Right ventricle myocardium superior (tissue), 1 donor: Measurements from ENCODE around the gene GNB2. TPM values are rescaled to one million over a fixed set of nuclear protein-coding genes. Genes with fewer than 3 reads are reported as not detected.
"Not testable (repeated sequence)": the region's sequence is repeated elsewhere in the genome, so short reads cannot be mapped to it uniquely, and the experiment has no call there.

Experiments
- ATAC-seq: fragments of 200-7000 bp; cut with Tn5 transposase; one replicate; pipeline ENCODE4 v1.9.1; 2020; ENCODE audit warnings: mild to moderate bottlenecking; ENCODE audit not compliant: poor library complexity
- DNase-seq: peaks from one replicate; pipeline ENCODE4 v3.0.0-alpha.2; 2020
- intact Hi-C: fragments of 100-400 bp; cut with DNase I; formaldehyde crosslinking; loops from one replicate; pipeline ENCODE4 v1.11.2; 2022
- total RNA-seq: library from RNA; stranded (reverse); fragmentation: NEBNext Ultra II Directional; extraction: Animal tissue kit (Norgen Biotek cat#: 25700); gene quantifications from one replicate; pipeline ENCODE4 v1.2.1, GENCODE V29; 2021
- donor health status: DM: no; HTN: yes; CAD: no; lungs with severe emphysema.

Gene GNB2
- total RNA-seq, 1 donor from 2014 or later = 101 TPM

GRCh38 chr7:100687751-100688300 is 14.3 kb downstream of the GNB2 start:
- intact Hi-C loops = no loop called here
- no peak for ATAC-seq
- DNase-seq = no peak

DNA sequence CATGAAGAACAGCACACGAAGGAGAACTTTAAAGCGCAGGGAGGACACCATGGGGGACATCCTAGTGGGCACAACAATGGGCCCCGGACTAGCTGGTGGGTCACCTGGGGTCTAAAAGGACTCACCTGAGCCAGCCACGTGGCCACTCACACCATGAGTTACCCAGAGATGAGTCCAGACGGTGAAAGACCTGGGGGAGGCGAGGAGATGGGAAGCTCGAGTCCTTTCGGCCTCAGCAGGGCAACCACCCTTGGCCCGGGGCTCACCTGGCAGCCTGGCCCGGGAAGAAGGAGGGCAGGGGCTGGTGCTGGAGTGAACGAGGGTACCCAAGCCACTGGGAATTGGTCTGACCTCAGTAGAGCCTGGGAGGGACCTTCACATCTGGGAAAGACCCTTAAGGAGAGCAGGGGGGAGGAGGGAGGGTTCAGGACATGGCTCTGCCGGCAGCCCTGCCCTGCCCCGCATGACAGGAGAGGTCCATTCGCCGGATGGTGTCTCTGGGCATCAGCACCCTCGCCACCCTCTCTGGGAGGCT is 14.9 kb downstream of the GNB2 start:
- ATAC-seq (no peak), DNase-seq (no peak)
- intact Hi-C loops = no loop called here

DNA sequence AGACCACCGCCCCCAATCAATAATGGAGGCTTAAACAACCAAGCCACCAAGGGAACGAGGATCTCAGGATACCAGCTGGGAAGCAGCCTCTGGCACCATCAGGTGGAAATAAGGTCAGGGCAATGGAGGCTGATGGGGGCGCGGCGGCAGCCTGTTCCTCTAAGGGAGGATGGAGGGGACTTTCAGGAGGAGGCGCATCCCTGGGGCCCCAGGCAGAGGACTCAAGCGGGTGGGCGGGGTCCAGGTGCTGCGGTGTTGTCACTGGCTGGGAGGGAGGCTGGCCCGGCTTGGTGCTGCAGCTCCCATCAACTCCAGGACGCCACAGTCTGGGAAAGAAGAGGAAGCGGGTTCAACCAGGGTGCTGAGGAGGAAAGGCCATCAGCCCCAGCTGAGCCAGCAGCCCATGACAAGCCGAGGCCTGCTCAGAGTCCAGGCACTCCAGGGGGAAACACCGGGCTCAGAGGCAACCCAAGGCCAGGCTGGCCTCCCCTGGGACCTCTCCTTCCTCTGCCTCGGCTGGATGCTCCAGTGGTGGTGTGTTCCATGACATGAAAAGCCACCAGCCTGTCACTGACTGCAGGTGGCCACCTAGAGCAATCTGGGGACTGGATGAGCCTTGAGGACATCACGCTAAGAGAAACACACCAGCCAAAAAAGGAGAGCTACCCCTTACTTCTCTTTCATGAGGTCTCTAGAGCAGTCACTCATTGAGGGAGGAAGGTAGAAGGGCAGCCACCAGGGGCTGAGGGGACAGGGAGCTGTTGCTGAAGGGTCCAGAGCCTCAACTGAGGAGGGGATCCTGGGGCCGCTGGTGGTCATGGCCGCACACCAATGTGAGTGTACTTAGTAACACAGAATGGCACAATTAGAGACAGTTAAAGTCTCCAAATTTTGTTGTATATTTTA is 15.9 kb downstream of the GNB2 start:
- ATAC-seq (no peak), DNase-seq (no peak)
- intact Hi-C loops = loop anchor here (5.0 to 10.0 kb wide), 3 partner anchors 87 to 225 kb away; partner anchors contain the start of genes PCOLCE and SPACDR

DNA sequence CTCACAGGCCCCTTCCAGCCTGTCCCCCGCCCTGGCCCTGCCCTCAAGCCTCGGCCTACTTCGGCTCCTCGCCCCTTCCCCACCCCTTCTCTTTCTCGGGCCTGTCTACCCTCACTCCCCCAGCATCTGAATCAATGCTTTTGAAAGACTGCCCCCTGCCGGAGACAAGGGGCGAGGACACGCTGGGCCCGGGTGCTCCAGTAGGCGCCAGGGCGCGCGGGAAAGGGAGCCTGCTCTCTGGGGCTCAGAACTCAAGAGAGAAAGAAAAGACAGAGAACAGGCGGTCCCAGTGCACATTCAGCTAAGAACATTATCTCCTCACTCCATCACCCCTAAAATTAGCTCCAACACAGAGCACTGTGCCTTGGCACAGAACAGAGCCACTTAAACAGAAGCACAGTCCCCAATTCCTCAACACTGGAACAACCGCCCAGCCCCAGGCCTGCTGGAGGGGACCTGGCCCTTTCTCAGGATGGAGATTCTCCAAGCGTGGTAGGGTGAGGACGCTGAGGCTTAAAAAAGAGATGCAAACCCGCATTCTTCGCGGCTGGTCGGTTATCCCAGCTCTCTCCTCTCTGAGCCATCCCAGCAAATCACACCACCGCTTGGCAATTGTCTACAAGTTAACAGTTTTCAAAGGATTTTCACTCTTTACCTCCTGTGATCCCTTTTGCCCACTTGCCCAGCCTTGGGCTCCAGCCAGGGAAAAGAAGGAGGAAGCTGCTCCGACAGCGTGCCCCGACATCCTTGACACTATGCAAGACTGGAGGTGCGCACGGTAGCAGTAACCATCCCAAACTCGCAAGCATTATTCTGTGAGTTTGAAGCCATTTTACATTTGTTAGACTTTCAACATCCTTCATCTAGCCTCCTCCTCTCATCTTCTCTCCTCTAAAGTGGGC is 18.4 kb downstream of the GNB2 start:
- DNase-seq = peak; percentile 89
- intact Hi-C loops = loop anchor here (5.0 to 10.0 kb wide), 3 partner anchors 90 to 227 kb away; partner anchors contain the start of genes PCOLCE and SPACDR
- ATAC-seq = peak; percentile 85

DNA sequence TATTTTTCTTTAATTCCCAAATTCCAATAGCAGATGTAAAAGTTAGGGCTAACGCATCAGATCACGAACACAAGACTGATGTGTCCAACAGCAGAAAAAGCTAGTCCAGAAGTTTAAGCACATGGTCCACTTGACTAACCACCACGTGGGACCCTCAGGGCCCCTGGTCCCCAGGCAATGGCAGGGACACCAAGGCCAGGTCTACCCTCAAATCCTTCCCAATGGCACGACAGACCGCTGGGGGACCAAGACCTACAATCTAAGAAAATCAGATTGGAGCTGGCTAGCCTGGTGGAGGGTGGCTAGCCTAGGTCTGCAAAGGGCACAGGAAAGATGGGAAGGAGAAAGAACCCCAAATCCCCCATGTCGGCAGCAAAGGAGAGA is 19.0 kb downstream of the GNB2 start:
- no peak for DNase-seq
- intact Hi-C loops = loop anchor here (5.0 to 10.0 kb wide), 3 partner anchors 90 to 228 kb away; partner anchors contain the start of genes PCOLCE and SPACDR
- ATAC-seq = no peak

DNA sequence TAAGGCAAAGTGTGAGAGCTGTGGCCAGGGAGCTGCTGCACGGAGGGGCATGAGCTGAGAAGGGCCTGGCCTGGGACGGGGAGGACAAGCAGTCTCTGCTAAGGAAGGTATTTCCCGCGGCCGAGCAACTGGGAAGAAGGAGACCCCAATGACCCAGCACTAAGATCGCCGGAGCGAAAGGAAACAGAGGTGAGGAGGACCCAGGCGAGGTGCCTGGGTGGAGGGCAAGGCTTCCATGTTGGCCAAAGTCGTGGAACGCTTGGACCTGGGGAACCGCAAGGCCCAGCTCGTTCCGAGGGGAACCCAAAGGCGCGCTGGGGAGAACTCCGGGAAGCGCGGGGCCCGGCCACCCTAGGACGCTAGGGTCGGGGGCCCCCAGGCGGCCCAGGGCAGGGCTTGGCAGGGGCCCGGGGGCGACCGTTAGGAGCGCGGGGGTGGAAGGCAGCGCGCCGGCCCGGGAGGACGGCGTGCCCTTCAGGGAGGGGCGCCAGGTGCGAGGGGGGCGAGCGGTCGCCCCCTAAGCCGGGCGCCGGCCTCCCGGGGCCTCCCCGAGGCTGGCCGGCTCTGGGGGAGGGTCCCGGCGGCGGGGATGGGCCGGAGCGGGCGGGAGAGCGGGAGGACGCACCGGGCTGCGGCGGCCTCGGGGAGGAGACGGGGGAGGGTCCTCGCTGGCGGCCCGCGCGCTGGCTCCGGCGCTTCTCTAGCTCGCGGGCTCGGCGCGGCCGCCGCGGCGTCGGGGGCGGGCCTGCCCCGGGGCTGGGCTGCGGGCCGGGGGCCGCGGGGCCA is 20.0 kb downstream of the GNB2 start:
- ATAC-seq (peak; percentile 1), DNase-seq (no peak)
- intact Hi-C loops = loop anchor here (5.0 to 10.0 kb wide), 3 partner anchors 91 to 229 kb away; partner anchors contain the start of genes PCOLCE and SPACDR

DNA sequence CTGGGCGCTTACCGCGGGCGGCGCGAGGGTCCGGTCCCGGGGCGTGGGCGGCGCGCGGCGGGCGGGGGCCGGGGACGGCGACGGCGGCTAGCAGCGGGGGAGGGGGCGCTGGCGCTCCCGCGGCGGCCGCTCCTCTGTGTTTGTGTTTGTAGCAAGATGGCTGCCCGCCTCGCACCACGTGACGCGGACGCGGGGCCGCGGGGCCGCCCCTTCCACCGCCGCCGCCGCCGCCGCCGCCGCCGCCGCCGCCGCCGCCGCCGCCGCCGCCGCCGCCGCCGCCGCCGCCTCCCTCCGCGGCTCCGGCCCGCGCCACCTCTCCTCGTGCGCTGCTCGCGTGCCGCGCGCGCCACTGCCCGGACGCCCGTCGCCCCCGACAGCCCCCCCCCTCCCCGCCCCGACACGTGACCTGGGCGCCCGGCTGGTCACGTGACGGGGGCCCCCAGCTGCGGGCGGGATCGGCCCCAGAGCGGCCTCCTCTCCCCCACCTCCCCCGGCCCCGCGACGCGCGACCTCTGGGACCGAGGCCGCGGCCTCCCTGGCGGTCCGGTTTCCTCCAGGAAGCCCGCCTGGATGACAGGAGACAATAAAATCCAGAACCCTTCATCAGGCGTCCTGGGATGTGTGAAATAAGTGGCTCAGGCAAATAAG is 20.7 kb downstream of the GNB2 start, which contains the start of gene GIGYF1:
Gene GIGYF1 (minus strand): TSS at position 153 of the 648 bp plus-strand sequence. CDS start 6,012 bp downstream, outside the sequence.
- ATAC-seq (peak; percentile 51), DNase-seq (peak; percentile 89)
- intact Hi-C loops = loop anchor here (5.0 to 10.0 kb wide), 3 partner anchors 92 to 229 kb away; partner anchors contain the start of genes PCOLCE and SPACDR

- intact Hi-C loops = loop anchor here (10.0 kb wide), 1 partner anchor 231 kb away; the partner anchor contains the start of gene SPACDR
- no peak for ATAC-seq
- DNase-seq = no peak
Observed at GRCh38 chr7:100696123-100696521, 22.6 kb downstream of the GNB2 start.

DNA sequence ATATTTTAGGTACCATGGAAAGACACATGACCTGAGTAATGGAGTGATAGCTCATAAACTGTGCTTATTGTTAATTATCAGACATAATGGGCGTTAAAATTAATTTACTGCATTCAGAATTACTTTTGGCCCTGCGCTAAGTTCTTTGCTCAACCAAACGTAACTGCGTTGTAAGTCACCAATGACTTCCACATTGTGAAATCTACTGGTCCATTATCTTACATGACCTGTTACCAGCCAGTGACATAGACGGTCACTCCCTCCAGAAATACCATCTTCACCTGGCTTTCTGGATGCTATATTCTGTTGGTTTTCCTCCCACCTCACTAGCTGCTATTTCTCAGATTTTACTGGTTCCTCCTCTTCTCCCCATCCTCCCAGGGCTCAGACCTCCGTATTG is 25.5 kb downstream of the GNB2 start:
- intact Hi-C loops = loop anchor here (10.0 kb wide), 1 partner anchor 234 kb away; the partner anchor contains the start of gene SPACDR
- DNase-seq (no peak), ATAC-seq (no peak)

GRCh38 chr7:100701089-100701488 is 27.5 kb downstream of the GNB2 start:
- ATAC-seq, DNase-seq, intact Hi-C loops: not testable (repeated sequence)

DNA sequence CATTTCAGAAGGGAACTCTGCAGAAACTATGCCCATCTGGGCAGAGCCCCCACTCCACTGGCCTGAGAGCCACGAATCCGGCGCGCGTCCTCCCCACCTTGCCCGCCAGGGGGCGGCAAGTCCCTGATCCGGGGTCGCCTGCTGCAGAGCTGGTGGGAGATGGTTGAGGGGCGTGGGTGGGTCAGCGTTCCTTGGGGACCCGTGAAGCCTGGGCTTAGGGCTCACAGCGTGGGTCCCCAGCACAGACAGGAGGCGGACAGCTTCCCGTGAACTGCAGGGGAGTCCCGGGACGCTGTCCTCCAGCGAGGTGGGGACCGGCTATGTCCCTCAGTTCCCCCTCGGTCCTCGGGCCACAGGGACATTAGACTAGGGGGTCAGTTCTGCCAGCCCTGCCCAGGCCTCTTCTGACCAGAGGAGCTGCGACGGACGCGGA is 31.8 kb downstream of the GNB2 start:
- ATAC-seq (peak; percentile 81), DNase-seq (peak; percentile 89)
- intact Hi-C loops = no loop called here

DNA sequence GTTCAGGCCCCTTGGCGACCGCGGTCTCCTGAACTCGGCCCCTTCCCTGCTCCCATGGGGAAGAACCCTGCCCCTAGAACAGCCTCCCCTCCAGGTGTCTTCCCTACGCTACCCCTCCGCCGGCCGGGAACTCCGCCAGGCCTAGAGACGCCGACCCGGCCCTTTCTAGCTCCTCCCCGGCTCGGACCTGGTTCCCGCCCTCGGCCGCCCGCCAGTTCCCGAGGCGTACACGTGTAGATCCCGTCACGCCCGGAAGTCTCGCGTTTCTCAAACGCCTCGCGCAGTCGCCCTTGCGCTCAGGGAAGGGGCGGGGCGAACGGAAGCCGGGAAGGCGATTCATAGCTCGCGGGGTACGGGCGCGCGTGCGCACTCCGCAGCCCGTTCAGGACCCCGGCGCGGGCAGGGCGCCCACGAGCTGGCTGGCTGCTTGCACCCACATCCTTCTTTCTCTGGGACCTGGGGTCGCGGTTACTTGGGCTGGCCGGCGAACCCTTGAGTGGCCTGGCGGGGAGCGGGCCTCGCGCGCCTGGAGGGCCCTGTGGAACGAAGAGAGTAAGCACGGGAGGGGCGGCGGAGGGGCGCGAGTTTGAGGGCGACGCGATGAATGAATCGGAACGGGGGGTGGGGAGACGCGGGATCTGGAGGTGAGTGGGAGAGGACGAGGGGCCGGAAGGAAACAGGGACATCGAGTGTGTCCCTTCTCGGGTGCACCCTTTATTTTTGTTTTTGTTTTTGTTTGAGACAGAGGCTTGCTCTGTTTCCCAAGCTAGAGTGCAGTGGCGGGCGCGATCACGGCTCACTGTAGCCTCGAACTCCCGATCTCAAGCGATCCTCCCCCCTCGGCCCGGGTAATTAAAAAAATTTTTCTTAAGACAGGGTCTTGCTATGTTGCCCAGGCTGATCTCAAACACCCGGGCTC is 32.5 kb downstream of the GNB2 start, which contains the start of gene POP7:
Gene POP7 (plus strand): TSS at position 369 of the 919 bp plus-strand sequence. CDS start 710 bp downstream, outside the sequence.
- ATAC-seq = peak; percentile 98
- intact Hi-C loops = no loop called here
- DNase-seq = peak; percentile 100

DNA sequence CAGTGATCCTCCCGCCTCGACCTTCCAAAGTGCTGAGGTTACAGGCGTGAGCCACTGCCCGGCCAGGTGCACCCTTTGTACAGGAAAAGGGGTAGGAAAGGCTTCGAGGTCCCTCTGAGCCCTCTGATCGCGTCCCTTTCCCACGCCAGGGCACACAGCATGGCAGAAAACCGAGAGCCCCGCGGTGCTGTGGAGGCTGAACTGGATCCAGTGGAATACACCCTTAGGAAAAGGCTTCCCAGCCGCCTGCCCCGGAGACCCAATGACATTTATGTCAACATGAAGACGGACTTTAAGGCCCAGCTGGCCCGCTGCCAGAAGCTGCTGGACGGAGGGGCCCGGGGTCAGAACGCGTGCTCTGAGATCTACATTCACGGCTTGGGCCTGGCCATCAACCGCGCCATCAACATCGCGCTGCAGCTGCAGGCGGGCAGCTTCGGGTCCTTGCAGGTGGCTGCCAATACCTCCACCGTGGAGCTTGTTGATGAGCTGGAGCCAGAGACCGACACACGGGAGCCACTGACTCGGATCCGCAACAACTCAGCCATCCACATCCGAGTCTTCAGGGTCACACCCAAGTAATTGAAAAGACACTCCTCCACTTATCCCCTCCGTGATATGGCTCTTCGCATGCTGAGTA is 33.3 kb downstream of the GNB2 start:
- ATAC-seq (no peak), DNase-seq (peak; percentile 58)
- intact Hi-C loops = no loop called here

DNA sequence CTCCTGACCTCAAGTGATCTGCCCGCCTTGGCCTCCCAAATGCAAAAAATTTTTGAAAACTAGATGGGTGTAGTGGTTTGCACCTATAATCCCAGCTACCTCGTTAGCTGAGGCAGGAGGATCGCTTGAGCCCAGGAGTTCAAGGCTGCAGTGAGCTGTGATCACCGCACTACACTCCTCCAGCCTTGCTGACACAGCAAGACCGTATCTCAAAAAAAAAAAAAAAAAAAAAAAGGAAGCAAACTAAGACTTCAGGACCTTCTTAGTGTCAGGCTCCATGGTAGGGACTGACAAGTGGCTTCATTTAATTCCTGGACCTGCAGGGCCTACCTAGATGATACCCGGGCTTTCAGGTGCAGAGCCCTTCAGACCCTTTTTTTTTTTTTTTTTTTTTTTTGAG is 34.9 kb downstream of the GNB2 start:
- no peak for ATAC-seq

GRCh38 chr7:100710452-100710851 is 36.9 kb downstream of the GNB2 start:
- DNase-seq (no peak), ATAC-seq (no peak)
- intact Hi-C loops = no loop called here

More for the DNA sequence above, 34.9 kb downstream of the GNB2 start:
- DNase-seq = no peak
- intact Hi-C loops = no loop called here
